HepG2 (cell line): ENCODE measurements around the gene MBD3. TPM values are rescaled to one million over a fixed set of nuclear protein-coding genes. Genes with fewer than 3 reads are reported as not detected.

ENCODE experiments used
- ATAC-seq: fragments of 200-7000 bp; cut with Tn5 transposase; 3 replicates; pipeline ENCODE4 v1.9.1; 2020; ENCODE audit warnings: mild to moderate bottlenecking, moderate library complexity
- BruUV-seq: library from RNA; stranded (reverse); fragments of 400-500 nt; replicated peaks from 2 replicates; lab custom pipeline; 2021; lab: Mats Ljungman, UMichigan
- CTCF ChIA-PET: fragments of 300-600 bp; formaldehyde crosslinking; extraction: SDS; loops from one replicate; lab custom pipeline; 2021; ENCODE audit warnings: low total read pairs, inconsistent platforms, low intra/inter-chr PET ratio; lab: Yijun Ruan, JAX
- POLR2A ChIA-PET: fragments of 350-600 bp; sonication (Branson Sonifier 250); formaldehyde crosslinking; loops from one replicate; lab custom pipeline; 2020; ENCODE audit warnings: antibody characterized with exemption, inconsistent platforms; lab: Yijun Ruan, JAX
- DNase-seq: peaks from one replicate; pipeline ENCODE4 v3.0.0-alpha.2; 2015; ENCODE audit warnings: low spot score
- FAIRE-seq: peaks from 3 replicates; lab custom pipeline; 2011; peaks lifted over from hg19 to GRCh38; lab: Jason Lieb, UNC
- H2AFZ ChIP-seq: one replicate; pipeline ENCODE4 v1.6.1; 2011; ENCODE audit warnings: low read length, inconsistent platforms
- H3K27ac ChIP-seq: fragments of 300-600 bp; 3 replicates; pipeline ENCODE4 v1.8.0; 2011; ENCODE audit warnings: mixed run types, mild to moderate bottlenecking, mixed read lengths, low read length, inconsistent platforms; ENCODE audit not compliant: insufficient read depth; ENCODE audit errors: extremely low read length
- H3K27me3 ChIP-seq, 2 experiments: fragments of 200-600 bp in 1 of 2; 2 replicates in 1 of 2; 3 replicates in 1 of 2; pipeline versions ENCODE4 v1.6.0 to v1.8.0; 2011; ENCODE audit warnings: low read length in 2 of 2, mild to moderate bottlenecking in 2 of 2, moderate library complexity in 2 of 2, inconsistent platforms in 1 of 2; ENCODE audit not compliant: insufficient read depth in 2 of 2, control insufficient read depth in 1 of 2
- H3K36me3 ChIP-seq, 2 experiments: fragments of 200-600 bp in 1 of 2; replicated peaks in 1 of 2; 2 replicates in 1 of 2; 3 replicates in 1 of 2; pipeline versions ENCODE4 v1.5.1 to v1.8.0; 2011; ENCODE audit warnings: low read length in 2 of 2, inconsistent platforms in 1 of 2; ENCODE audit not compliant: insufficient read depth in 2 of 2, control insufficient read depth in 1 of 2
- H3K4me1 ChIP-seq: 2 replicates; pipeline ENCODE4 v1.5.1; 2012; ENCODE audit warnings: low read length, inconsistent platforms; ENCODE audit not compliant: insufficient read depth
- H3K4me2 ChIP-seq: 2 replicates; pipeline ENCODE4 v1.6.0; 2011; ENCODE audit warnings: low read depth, low read length, inconsistent platforms
- H3K4me3 ChIP-seq, 3 experiments: fragments of 200-600 bp in 1 of 3; sonication (generic), shearing (Covaris generic) in 1 of 3; replicated peaks in 1 of 3; 2 replicates each; pipeline ENCODE4 v1.5.1; 2011 to 2016; ENCODE audit warnings: low read length in 3 of 3, inconsistent platforms in 2 of 3, low read depth in 2 of 3, mild to moderate bottlenecking in 2 of 3, control low read depth in 1 of 3, mixed read lengths in 1 of 3; ENCODE audit not compliant: insufficient read depth in 1 of 3
- H3K79me2 ChIP-seq: one replicate; pipeline ENCODE4 v1.6.1; 2011; ENCODE audit warnings: low read length, inconsistent platforms; ENCODE audit not compliant: insufficient read depth
- H3K9ac ChIP-seq: 2 replicates; pipeline ENCODE4 v1.6.0; 2011; ENCODE audit warnings: mild to moderate bottlenecking, low read depth, low read length, inconsistent platforms; ENCODE audit not compliant: insufficient read depth
- H3K9me3 ChIP-seq: 2 replicates; pipeline ENCODE4 v1.5.1; 2012; ENCODE audit warnings: mild to moderate bottlenecking, low read length
- H4K20me1 ChIP-seq: 2 replicates; pipeline ENCODE4 v1.6.0; 2011; ENCODE audit warnings: inconsistent platforms, mild to moderate bottlenecking, low read length, moderate library complexity; ENCODE audit not compliant: insufficient read depth
- AGO2 ChIP-seq: fragments of 200-400 bp; formaldehyde crosslinking; optimal IDR thresholded peaks from 2 replicates; pipeline ENCODE3; 2017; ENCODE audit warnings: mild to moderate bottlenecking, low read depth, low read length, moderate library complexity
- CBX2 ChIP-seq, 2 experiments: fragments of 200-600 bp in 1 of 2; sonication (generic); formaldehyde crosslinking in 1 of 2; IDR thresholded peaks; 2 replicates each; pipeline versions ENCODE4 v1.7.0 to v1.8.1; 2018 to 2022; ENCODE audit warnings: low read depth in 2 of 2, low read length in 1 of 2, mild to moderate bottlenecking in 1 of 2, missing genetic modification reagents in 1 of 2
- FUBP1 ChIP-seq: sonication (generic); formaldehyde crosslinking; IDR thresholded peaks from 2 replicates; pipeline ENCODE4 v1.5.1; 2020; ENCODE audit warnings: missing genetic modification reagents, mild to moderate bottlenecking, borderline replicate concordance
- HNRNPUL1 ChIP-seq: fragments of 200-400 bp; formaldehyde crosslinking; IDR thresholded peaks from 2 replicates; pipeline ENCODE4 v1.6.1; 2017; ENCODE audit warnings: low read depth, mild to moderate bottlenecking, low read length, moderate library complexity
- RAD51 ChIP-seq: fragments of 450-650 bp; IDR thresholded peaks from 2 replicates; pipeline ENCODE4 v1.6.1; 2016; ENCODE audit warnings: borderline replicate concordance
- SP5 ChIP-seq: IDR thresholded peaks from 2 replicates; pipeline ENCODE4 v1.6.1; 2016; ENCODE audit warnings: low read depth, borderline replicate concordance
- TP53 ChIP-seq: sonication (generic); formaldehyde crosslinking; conservative IDR thresholded peaks from 2 replicates; pipeline ENCODE4 v1.4.0; 2020; ENCODE audit warnings: missing genetic modification reagents
- UBTF ChIP-seq: sonication (generic); formaldehyde crosslinking; IDR thresholded peaks from 2 replicates; pipeline ENCODE4 v1.4.0; 2020; ENCODE audit warnings: mild to moderate bottlenecking, missing genetic modification reagents
- WGBS: methylation state at CpG from one replicate; pipeline ENCODE4 v1.1.6; 2017; ENCODE audit warnings: low lambda C conversion rate; 5-methylcytosine and 5-hydroxymethylcytosine counted together
- in situ Hi-C: cut with HindIII; loops from 2 replicates; pipeline ENCODE4 v1.10.0; 2017; ENCODE audit warnings: low pct_unique_long_range_greater_than_20kb; ENCODE audit not compliant: extremely low pct_ligation_motif_present
- intact Hi-C: fragments of 100-400 bp; cut with micrococcal nuclease; formaldehyde crosslinking; loops from one replicate; pipeline ENCODE4 v1.10.0; 2022; ENCODE audit not compliant: unreplicated experiment
- polyA plus RNA-seq, 8 experiments: library from polyadenylated mRNA; depleted of rRNA in 3 of 8; stranded (reverse) in 7 of 8; unstranded in 1 of 8; fragments of >200 nt; fragmentation: Illumina TruSeq in 4 of 8; extraction: Trizol in 4 of 8; gene quantifications; 2 replicates each; pipeline versions ENCODE4 v1.2.1 to v1.2.3, GENCODE V29; 2011 to 2016; ENCODE audit warnings: low read depth in 4 of 8, missing spikeins in 1 of 8, mixed read lengths in 1 of 8; ENCODE audit not compliant: insufficient read depth in 1 of 8
- total RNA-seq, 5 experiments: library from RNA; depleted of rRNA; stranded (reverse); fragments of >200 nt; fragmentation: Illumina TruSeq; extraction: Trizol; gene quantifications; 2 replicates each; pipeline ENCODE4 v1.2.3, GENCODE V29; 2016; ENCODE audit warnings: low read depth in 1 of 5

Gene MBD3
- total and polyA plus RNA-seq, 2 of the 13 experiments (the other 11 are each of a cell fraction or from before 2014, with no cell fraction given), result 21.2 to 76.9 TPM

GRCh38 chr19:1622541-1622940, 29.9 kb upstream of the MBD3 start:
- Histone ChIP-seq H3K9me3 (no peaks in the 10 kb centered on the region), H3K4me1 (no peaks in the 10 kb centered on the region), H3K27ac (no peak overlapping the region), H3K27me3 (no peaks in the 10 kb centered on the region), H4K20me1 (no peaks in the 10 kb centered on the region), H3K36me3 (peaks cover 18 to 37% of the 10 kb centered on the region in 2 experiments; a peak in 3 of 5 replicates), H3K4me3 (no peak overlapping the region), H3K9ac (no peak overlapping the region), H3K79me2 (no peaks in the 10 kb centered on the region), H2AFZ (no peak overlapping the region), H3K4me2 (no peak overlapping the region)
- 96% methylated on average over 5 of the region's 5 CpGs for WGBS
- no TSS peak for BruUV-seq
- no peak for FAIRE-seq
- in situ Hi-C loops, result no loop called here
- DNase-seq, result no peak
- ATAC-seq, result no peak
- intact Hi-C loops, result no loop called here
- TF ChIP-seq SP5 (CRISPR knock-in tag) (no peak), CBX2 (IDR thresholded peaks at IDR 0.05; ENCODE audit: low read depth, low read length) (no peak), CBX2 (CRISPR knock-in tag; IDR thresholded peaks at IDR 0.05; ENCODE audit: low read depth) (no peak), FUBP1 (CRISPR knock-in tag) (no peak), TP53 (CRISPR knock-in tag) (no peak), HNRNPUL1 (no peak), RAD51 (no peak)
- ChIA-PET POLR2A (no interaction called here), CTCF (no interaction called here)

GRCh38 chr19:1622007-1622406, 29.3 kb upstream of the MBD3 start:
- in situ Hi-C loops, result no loop called here
- no peak overlapping the region for H3K27ac ChIP-seq
- peaks cover 19 to 42% of the 10 kb centered on the region in 2 experiments; a peak in 4 of 5 replicates for H3K36me3 ChIP-seq
- no peak overlapping the region for H3K9ac ChIP-seq
- H3K4me3 ChIP-seq, result no peak overlapping the region
- no peaks in the 10 kb centered on the region for H4K20me1 ChIP-seq
- no peak for DNase-seq
- intact Hi-C loops, result no loop called here
- no peak for FAIRE-seq
- H3K27me3 ChIP-seq, result no peaks in the 10 kb centered on the region
- TF ChIP-seq AGO2 (peak; percentile 73), UBTF (no peak), FUBP1 (CRISPR knock-in tag) (no peak)
- no peaks in the 10 kb centered on the region for H3K9me3 ChIP-seq
- H3K4me2 ChIP-seq, result no peak overlapping the region
- ATAC-seq, result no peak
- no TSS peak for BruUV-seq
- ChIA-PET POLR2A (no interaction called here), CTCF (no interaction called here)
- no peaks in the 10 kb centered on the region for H3K4me1 ChIP-seq
- H2AFZ ChIP-seq, result no peak overlapping the region
- 100% methylated on average over 2 of the region's 23 CpGs for WGBS
- H3K79me2 ChIP-seq, result no peaks in the 10 kb centered on the region
